K562 (cell line): ENCODE measurements around the gene ABCA7.

Source experiments
- CTCF ChIP-seq, 3 experiments: IDR thresholded peaks in 2 of 3; conservative IDR thresholded peaks in 1 of 3; 2 replicates each; pipeline ENCODE4 v1.5.1; 2011 to 2012; ENCODE audit warnings: low read length in 3 of 3, mild to moderate bottlenecking in 3 of 3, control low read depth in 2 of 3, improper control_type of control experiment in 1 of 3, inconsistent platforms in 1 of 3, low read depth in 1 of 3, mixed read lengths in 1 of 3, moderate library complexity in 1 of 3; ENCODE audit not compliant: insufficient read depth in 2 of 3
- KLF10 ChIP-seq: fragments of 250-450 bp; sonication (Bioruptor Pico); IDR thresholded peaks from 2 replicates; pipeline ENCODE4 v1.6.1; 2021; ENCODE audit warnings: matching md5 sums
- POLR2A ChIP-seq: fragments of 450-650 bp; conservative IDR thresholded peaks from 2 replicates; pipeline ENCODE4 v1.6.1; 2016
- SP1 ChIP-seq: sonication (generic); formaldehyde crosslinking; IDR thresholded peaks from 2 replicates; pipeline ENCODE4 v1.8.1; 2022; ENCODE audit warnings: mild to moderate bottlenecking, missing genetic modification reagents
- TF ChIP-seq, protein P1 (sequence below): sonication (generic); formaldehyde crosslinking; IDR thresholded peaks from 2 replicates; pipeline ENCODE4 v1.8.1; 2022; ENCODE audit warnings: missing genetic modification reagents

DNA sequence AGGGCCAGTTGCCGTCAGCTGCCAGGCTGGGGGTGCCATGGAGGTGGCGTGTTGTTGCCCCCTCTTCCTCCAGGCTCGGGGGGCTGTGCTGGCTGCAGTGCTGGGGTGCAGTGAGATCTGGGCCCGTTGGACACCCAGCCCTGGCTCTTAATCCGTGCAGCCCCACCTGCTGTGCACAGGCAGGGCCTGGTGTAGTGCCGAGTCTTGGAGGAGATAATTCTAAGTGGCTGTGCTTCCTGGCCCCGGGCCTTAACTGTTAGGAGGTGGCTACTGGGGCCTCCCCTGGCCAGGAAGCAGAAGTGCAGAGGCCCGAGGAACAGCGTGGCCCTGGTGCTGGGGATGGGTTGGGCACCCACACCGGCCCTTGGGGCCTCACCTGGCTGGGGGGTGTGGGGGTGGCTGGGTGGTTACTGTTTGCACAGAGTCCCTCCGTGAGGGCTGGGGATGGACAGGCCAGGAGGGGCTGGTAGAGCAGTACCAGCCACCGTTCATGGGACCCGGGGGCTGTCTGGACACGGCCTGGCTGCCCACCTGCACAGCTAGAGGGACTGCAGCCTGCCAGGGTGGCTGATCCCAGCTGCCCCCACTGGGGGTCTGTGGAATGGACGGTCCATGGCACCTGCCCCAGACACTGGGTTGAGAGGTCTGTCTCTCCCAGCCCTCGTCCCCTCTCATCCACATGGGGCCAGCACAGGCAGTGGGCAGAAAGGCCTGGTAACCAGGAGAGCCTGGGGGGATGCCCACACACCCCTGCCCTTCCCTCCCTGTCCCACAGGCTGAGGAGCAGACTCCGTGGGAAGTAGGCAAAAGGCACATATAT is 67.1 kb downstream of the ABCA7 start:
- TF ChIP-seq, protein P1, sequence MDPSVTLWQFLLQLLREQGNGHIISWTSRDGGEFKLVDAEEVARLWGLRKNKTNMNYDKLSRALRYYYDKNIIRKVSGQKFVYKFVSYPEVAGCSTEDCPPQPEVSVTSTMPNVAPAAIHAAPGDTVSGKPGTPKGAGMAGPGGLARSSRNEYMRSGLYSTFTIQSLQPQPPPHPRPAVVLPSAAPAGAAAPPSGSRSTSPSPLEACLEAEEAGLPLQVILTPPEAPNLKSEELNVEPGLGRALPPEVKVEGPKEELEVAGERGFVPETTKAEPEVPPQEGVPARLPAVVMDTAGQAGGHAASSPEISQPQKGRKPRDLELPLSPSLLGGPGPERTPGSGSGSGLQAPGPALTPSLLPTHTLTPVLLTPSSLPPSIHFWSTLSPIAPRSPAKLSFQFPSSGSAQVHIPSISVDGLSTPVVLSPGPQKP (CRISPR knock-in tag): no peak
- TF ChIP-seq SP1 (CRISPR knock-in tag) (no peak), CTCF (IDR thresholded peaks at IDR 0.05 in 2 of 3, conservative IDR thresholded peaks at IDR 0.05 in 1 of 3; ENCODE audit: insufficient read depth in 2 of 3, low read depth in 1 of 3, low read length in 3 of 3) (peak in 2 of 3 experiments; percentile 20 to 35; a peak in 1 of 6 replicates), KLF10 (CRISPR knock-in tag) (no peak), POLR2A (peak; percentile 54)
